Gastroesophageal sphincter (tissue), 4 donors: ENCODE measurements around the gene NAV2. TPM values are rescaled to one million over a fixed set of nuclear protein-coding genes. Genes with fewer than 3 reads are reported as not detected.

Experiments
- ATAC-seq: fragments of 150-250 bp; one replicate; pipeline ENCODE4 v1.9.1; 2016; ENCODE audit warnings: mild to moderate bottlenecking, moderate library complexity
- H3K27ac ChIP-seq, 4 donors: fragments of 200-600 bp; sonication (generic) in 3 of 4; 1 replicate in 3 of 4; 2 replicates in 1 of 4; pipeline ENCODE4 v1.5.1; 2016 to 2019
- H3K27me3 ChIP-seq: fragments of 200-600 bp; sonication (generic); one replicate; pipeline ENCODE4 v1.5.1; 2019
- H3K36me3 ChIP-seq, 2 donors: fragments of 200-600 bp; sonication (generic); one replicate each; pipeline ENCODE4 v1.5.1; 2019; ENCODE audit warnings: control low read depth in 1 of 2
- H3K4me1 ChIP-seq, 3 donors: fragments of 200-600 bp; sonication (generic); 1 replicate in 2 of 3; 2 replicates in 1 of 3; pipeline ENCODE4 v1.5.1; 2016 to 2019; ENCODE audit warnings: control low read depth in 2 of 3
- H3K4me3 ChIP-seq, 2 donors: fragments of 200-600 bp; sonication (generic); one replicate each; pipeline ENCODE4 v1.5.1; 2019; ENCODE audit warnings: mild to moderate bottlenecking in 1 of 2, moderate library complexity in 1 of 2
- H3K9me3 ChIP-seq, 3 donors: fragments of 200-600 bp; sonication (generic); one replicate each; pipeline ENCODE4 v1.5.1; 2017 to 2019; ENCODE audit warnings: control low read depth in 2 of 3
- CTCF ChIP-seq, 4 experiments: fragments of 200-600 bp in 2 of 4; fragments of 450-650 bp in 2 of 4; sonication (generic) in 1 of 4; IDR thresholded peaks; one replicate each; pipeline ENCODE4 v1.5.1; 2017 to 2019; ENCODE audit warnings: antibody characterized with exemption in 4 of 4, mild to moderate bottlenecking in 2 of 4, moderate library complexity in 2 of 4
- EP300 ChIP-seq: sonication (generic); formaldehyde crosslinking; IDR thresholded peaks from one replicate; pipeline ENCODE4 v1.6.1; 2017; ENCODE audit warnings: antibody characterized with exemption, mild to moderate bottlenecking
- POLR2A ChIP-seq, 2 donors: fragments of 450-650 bp; IDR thresholded peaks; one replicate each; pipeline ENCODE4 v1.6.1; 2017; ENCODE audit warnings: antibody characterized with exemption in 2 of 2, mild to moderate bottlenecking in 2 of 2, moderate library complexity in 1 of 2
- POLR2AphosphoS5 ChIP-seq: sonication (generic); formaldehyde crosslinking; IDR thresholded peaks from one replicate; pipeline ENCODE4 v1.6.1; 2017; ENCODE audit warnings: antibody characterized with exemption
- WGBS, 2 donors: methylation state at CpG; one replicate each; pipeline ENCODE4 v1.1.5; 2018; ENCODE audit warnings: low coverage in 1 of 2; 5-methylcytosine and 5-hydroxymethylcytosine counted together
- total RNA-seq, 4 donors: library from RNA; depleted of rRNA; stranded (reverse); fragments of >200 nt; gene quantifications; one replicate each; pipeline ENCODE4 v1.1.0, GENCODE V29; 2016

Gene NAV2
- total RNA-seq, 4 donors from 2014 or later: 19.5 to 57.1 (median 43.4) TPM

GRCh38 chr11:19738124-19738523 is 25.5 kb downstream of the NAV2 start:
- ATAC-seq: no peak
- Histone ChIP-seq H3K27ac (peak overlapping the region in 1 of 4 donors; percentile 26), H3K4me3 (no peak overlapping the region), H3K9me3 (no peaks in the 10 kb centered on the region), H3K4me1 (peaks cover 7 to 90% (median 15%) of the 10 kb centered on the region in 3 donors), H3K36me3 (no peaks in the 10 kb centered on the region), H3K27me3 (no peaks in the 10 kb centered on the region)
- WGBS, 2 donors: 100% methylated on average over 1 of the region's 3 CpGs
- TF ChIP-seq CTCF (IDR thresholded peaks at IDR 0.05) (no peak), EP300 (no peak), POLR2A (IDR thresholded peaks at IDR 0.05) (no peak), POLR2AphosphoS5 (no peak)

- TF ChIP-seq POLR2A (IDR thresholded peaks at IDR 0.05): no peak
- no peak for TF ChIP-seq POLR2AphosphoS5
- TF ChIP-seq CTCF (IDR thresholded peaks at IDR 0.05): peak; percentile 12 to 56 (median 42)
- TF ChIP-seq EP300: no peak
- peaks cover 7 to 83% (median 15%) of the 10 kb centered on the region in 3 donors for H3K4me1 ChIP-seq
- no peaks in the 10 kb centered on the region for H3K9me3 ChIP-seq
- WGBS, 2 donors: 32% methylated on average over 4 of the region's 4 CpGs; no CpG with 5 or more reads in 1 of the 2 donors
- H3K27me3 ChIP-seq: no peaks in the 10 kb centered on the region
- peak overlapping the region in 3 of 4 donors; percentile 29 to 60 (median 50) for H3K27ac ChIP-seq
- no peaks in the 10 kb centered on the region for H3K36me3 ChIP-seq
- ATAC-seq: peak; percentile 35
- H3K4me3 ChIP-seq: no peak overlapping the region
Observed at GRCh38 chr11:19739872-19740271, 27.2 kb downstream of the NAV2 start.

- no peak overlapping the region for H3K4me3 ChIP-seq
- TF ChIP-seq CTCF (IDR thresholded peaks at IDR 0.05): no peak
- TF ChIP-seq EP300: no peak
- peaks cover 0 to 7% of the 10 kb centered on the region in 2 donors for H3K36me3 ChIP-seq
- no peaks in the 10 kb centered on the region for H3K9me3 ChIP-seq
- 71 to 92% methylated on average over 1 of the region's 1 CpG for WGBS, 2 donors
- peak overlapping the region in 2 of 4 donors; percentile 50 to 60 for H3K27ac ChIP-seq
- H3K4me1 ChIP-seq: peaks cover 7 to 76% (median 15%) of the 10 kb centered on the region in 3 donors
- no peak for ATAC-seq
- no peaks in the 10 kb centered on the region for H3K27me3 ChIP-seq
Observed at GRCh38 chr11:19740586-19740985, 27.9 kb downstream of the NAV2 start.

- H3K4me1 ChIP-seq: peaks cover 3 to 60% (median 5%) of the 10 kb centered on the region in 3 donors
Observed at GRCh38 chr11:19742588-19743292, 30.1 kb downstream of the NAV2 start.

More at GRCh38 chr11:19742588-19743292, 30.1 kb downstream of the NAV2 start:
- H3K27ac ChIP-seq: peak overlapping the region in 1 of 4 donors; percentile 39
- H3K36me3 ChIP-seq: peaks cover 0 to 13% of the 10 kb centered on the region in 2 donors
- no peaks in the 10 kb centered on the region for H3K9me3 ChIP-seq
- peak; percentile 83 for ATAC-seq
- H3K4me3 ChIP-seq: no peak overlapping the region
- no peaks in the 10 kb centered on the region for H3K27me3 ChIP-seq
- TF ChIP-seq CTCF (IDR thresholded peaks at IDR 0.05): peak; percentile 67 to 96 (median 93)
- peak; percentile 44 for TF ChIP-seq POLR2AphosphoS5
- no peak for TF ChIP-seq POLR2A (IDR thresholded peaks at IDR 0.05)
- 50 to 67% methylated on average over 1 to 2 of the region's 2 CpGs for WGBS, 2 donors
